ENCODE measurements around the gene WWC2.

DNA sequence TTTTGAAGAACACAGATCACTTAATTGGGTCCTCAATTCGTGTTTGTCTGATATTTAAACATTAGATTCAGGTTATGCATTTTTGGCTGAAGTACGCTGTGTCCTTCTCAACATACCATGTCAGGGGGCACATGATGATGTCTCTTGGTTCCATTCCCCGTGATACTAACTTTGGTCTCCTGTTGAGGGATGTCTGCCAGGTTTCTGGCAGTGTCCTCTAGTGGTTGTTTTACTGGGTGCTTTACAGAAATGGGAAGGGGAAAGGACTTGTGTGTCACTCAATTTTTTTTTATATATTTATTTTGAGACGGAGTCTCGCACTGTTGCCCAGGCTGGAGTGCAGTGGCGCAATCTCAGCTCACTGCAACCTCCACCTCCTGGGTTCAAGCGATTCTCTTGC is 58.2 kb downstream of the WWC2 start:
- TF ChIP-seq, protein P1, sequence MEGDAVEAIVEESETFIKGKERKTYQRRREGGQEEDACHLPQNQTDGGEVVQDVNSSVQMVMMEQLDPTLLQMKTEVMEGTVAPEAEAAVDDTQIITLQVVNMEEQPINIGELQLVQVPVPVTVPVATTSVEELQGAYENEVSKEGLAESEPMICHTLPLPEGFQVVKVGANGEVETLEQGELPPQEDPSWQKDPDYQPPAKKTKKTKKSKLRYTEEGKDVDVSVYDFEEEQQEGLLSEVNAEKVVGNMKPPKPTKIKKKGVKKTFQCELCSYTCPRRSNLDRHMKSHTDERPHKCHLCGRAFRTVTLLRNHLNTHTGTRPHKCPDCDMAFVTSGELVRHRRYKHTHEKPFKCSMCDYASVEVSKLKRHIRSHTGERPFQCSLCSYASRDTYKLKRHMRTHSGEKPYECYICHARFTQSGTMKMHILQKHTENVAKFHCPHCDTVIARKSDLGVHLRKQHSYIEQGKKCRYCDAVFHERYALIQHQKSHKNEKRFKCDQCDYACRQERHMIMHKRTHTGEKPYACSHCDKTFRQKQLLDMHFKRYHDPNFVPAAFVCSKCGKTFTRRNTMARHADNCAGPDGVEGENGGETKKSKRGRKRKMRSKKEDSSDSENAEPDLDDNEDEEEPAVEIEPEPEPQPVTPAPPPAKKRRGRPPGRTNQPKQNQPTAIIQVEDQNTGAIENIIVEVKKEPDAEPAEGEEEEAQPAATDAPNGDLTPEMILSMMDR (IDR thresholded peaks at IDR 0.05) = no peak
- no peak for TF ChIP-seq POLR2A (IDR thresholded peaks at IDR 0.05)

All from Peyer's patch (tissue), 4 donors.